Spleen (tissue), 11 donors: Measurements from ENCODE around the gene RAI14. TPM values are rescaled to one million over a fixed set of nuclear protein-coding genes. Genes with fewer than 3 reads are reported as not detected.
A peak's percentile ranks its signal among the peaks of the same experiment; 100 is the strongest.
"Not testable (repeated sequence)": the region's sequence is repeated elsewhere in the genome, so short reads cannot be mapped to it uniquely, and the experiment has no call there.

ENCODE experiments used
- DNase-seq: peaks from one replicate; pipeline ENCODE4 v3.0.0-alpha.2; 2020
- H3K27ac ChIP-seq, 8 donors: fragments of 200-600 bp; sonication (generic) in 7 of 8; 1 replicate in 4 of 8; 2 replicates in 4 of 8; pipeline versions ENCODE4 v1.5.0 to v1.8.0; 2016 to 2021; ENCODE audit warnings: inconsistent platforms in 4 of 8, mild to moderate bottlenecking in 4 of 8, moderate library complexity in 1 of 8
- H3K27me3 ChIP-seq, 7 donors: fragments of 200-600 bp; sonication (generic) in 6 of 7; replicated peaks in 1 of 7; 1 replicate in 4 of 7; 2 replicates in 3 of 7; pipeline versions ENCODE4 v1.5.0 to v1.8.0; 2016 to 2021; ENCODE audit warnings: inconsistent platforms in 3 of 7, mild to moderate bottlenecking in 1 of 7
- H3K36me3 ChIP-seq, 6 donors: fragments of 200-600 bp; sonication (generic) in 5 of 6; 1 replicate in 4 of 6; 2 replicates in 2 of 6; pipeline versions ENCODE4 v1.5.0 to v1.8.0; 2016 to 2021; ENCODE audit warnings: inconsistent platforms in 2 of 6
- H3K4me1 ChIP-seq, 6 donors: fragments of 200-600 bp; sonication (generic) in 5 of 6; 1 replicate in 3 of 6; 2 replicates in 3 of 6; pipeline versions ENCODE4 v1.5.0 to v1.8.0; 2016 to 2021; ENCODE audit warnings: inconsistent platforms in 3 of 6
- H3K4me3 ChIP-seq, 8 donors: fragments of 200-600 bp; sonication (generic) in 7 of 8; 1 replicate in 4 of 8; 2 replicates in 4 of 8; pipeline versions ENCODE4 v1.5.0 to v1.8.0; 2016 to 2021; ENCODE audit warnings: inconsistent platforms in 4 of 8, mild to moderate bottlenecking in 4 of 8, moderate library complexity in 2 of 8
- H3K9me3 ChIP-seq, 8 donors: fragments of 200-600 bp; sonication (generic) in 7 of 8; 1 replicate in 4 of 8; 2 replicates in 4 of 8; pipeline versions ENCODE4 v1.5.0 to v1.8.0; 2016 to 2021; ENCODE audit warnings: inconsistent platforms in 4 of 8
- CTCF ChIP-seq, 11 experiments: fragments of 200-600 bp in 7 of 11; fragments of 450-650 bp in 4 of 11; sonication (generic) in 4 of 11; IDR thresholded peaks in 8 of 11; conservative IDR thresholded peaks in 3 of 11; 1 replicate in 7 of 11; 2 replicates in 4 of 11; pipeline versions ENCODE4 v1.4.0 to v1.8.0; 2016 to 2021; ENCODE audit warnings: antibody characterized with exemption in 11 of 11, inconsistent platforms in 4 of 11, mild to moderate bottlenecking in 1 of 11
- POLR2A ChIP-seq, 3 donors: fragments of 450-650 bp; IDR thresholded peaks; one replicate each; pipeline ENCODE4 v1.5.1; 2017; ENCODE audit warnings: antibody characterized with exemption in 3 of 3, mild to moderate bottlenecking in 1 of 3
- POLR2AphosphoS5 ChIP-seq, 3 donors: sonication (generic); formaldehyde crosslinking; IDR thresholded peaks; one replicate each; pipeline ENCODE4 v1.5.1; 2017; ENCODE audit warnings: antibody characterized with exemption in 3 of 3
- WGBS, 5 donors: extraction: QIAGEN DNeasy Blood & Tissue Kit in 3 of 5; methylation state at CpG; one replicate each; pipeline versions ENCODE4 v1.1.5 to v1.1.7; 2013 to 2018; 5-methylcytosine and 5-hydroxymethylcytosine counted together
- intact Hi-C: fragments of 100-400 bp; cut with DNase I; formaldehyde crosslinking; loops from one replicate; pipeline ENCODE4 v1.15.0; 2023; ENCODE audit warnings: low total_unique reads
- polyA plus RNA-seq, 3 donors: library from polyadenylated mRNA; stranded (reverse); fragments of 200-250 nt; gene quantifications; one replicate each; pipeline ENCODE4 v1.2.1, GENCODE V29; 2013
- total RNA-seq, 7 donors: library from RNA; depleted of rRNA in 3 of 7; stranded (reverse); fragments of >200 nt in 3 of 7; fragmentation: NEBNext Ultra II Directional in 4 of 7; extraction: Animal tissue kit (Norgen Biotek cat#: 25700) in 4 of 7; gene quantifications; one replicate each; pipeline versions ENCODE4 v1.1.0 to v1.2.1, GENCODE V29; 2016 to 2021
- donor health status: healthy with polysubstance abuse.
- donor health status: DM: no; HTN: no; CAD: no; lungs with moderate emphysema.
- donor health status: DM: no; HTN: no; CAD: no.
- donor health status: Bipolar disorder and iron deficiency.
- donor health status: healthy.
- donor health status: DM: no; HTN: no; CAD: no.
- donor health status: DM: yes; HTN: yes; CAD: no.

The RAI14 gene
- total and polyA plus RNA-seq, 10 donors: 14.2 to 217 (median 116) TPM

DNA sequence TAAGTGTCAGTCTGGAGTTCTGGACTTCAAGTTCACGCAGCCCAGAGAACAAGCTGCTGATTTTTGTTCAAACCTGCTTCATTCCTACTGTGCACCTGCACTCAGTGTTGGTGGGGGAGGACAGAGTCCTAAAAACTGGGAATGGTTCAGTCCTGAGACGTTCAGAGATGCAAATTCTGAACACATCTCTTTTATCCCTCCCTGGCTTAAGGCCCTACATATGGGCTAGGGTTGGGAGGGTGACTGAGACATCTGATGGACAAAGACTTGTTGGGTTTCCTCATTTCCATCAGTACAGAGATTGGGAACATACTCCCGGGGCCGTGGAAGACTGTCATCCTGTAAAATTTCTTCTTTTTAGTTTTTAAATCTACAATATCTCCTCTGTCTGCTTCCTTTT, 99.8 kb downstream of the RAI14 start:
- Histone ChIP-seq H3K9me3 (no peaks in the 10 kb centered on the region), H3K36me3 (peaks cover 0 to 37% (median 0%) of the 10 kb centered on the region in 6 donors), H3K4me3 (no peak overlapping the region), H3K27ac (no peak overlapping the region), H3K4me1 (peaks cover 0 to 13% (median 0%) of the 10 kb centered on the region in 6 donors), H3K27me3 (no peaks in the 10 kb centered on the region)
- TF ChIP-seq POLR2A (IDR thresholded peaks at IDR 0.05) (no peak), CTCF (IDR thresholded peaks at IDR 0.05 in 8 of 11, conservative IDR thresholded peaks at IDR 0.05 in 3 of 11) (no peak), POLR2AphosphoS5 (IDR thresholded peaks at IDR 0.05) (no peak)
- WGBS, 5 donors: 73 to 92% (median 83%) methylated on average over 4 of the region's 4 CpGs
- no peak for DNase-seq
- intact Hi-C loops: no loop called here

GRCh38 chr5:34756781-34757624, 100.9 kb downstream of the RAI14 start:
- Histone ChIP-seq H3K27me3 (no peaks in the 10 kb centered on the region), H3K27ac (peak overlapping the region in 1 of 8 donors; percentile 4), H3K9me3 (no peaks in the 10 kb centered on the region), H3K4me1 (peaks cover 0 to 14% (median 3%) of the 10 kb centered on the region in 6 donors), H3K4me3 (no peak overlapping the region), H3K36me3 (peaks cover 0 to 42% (median 0%) of the 10 kb centered on the region in 6 donors)
- intact Hi-C loops: no loop called here
- DNase-seq: no peak
- no peak for TF ChIP-seq POLR2AphosphoS5 (IDR thresholded peaks at IDR 0.05)
- TF ChIP-seq CTCF (IDR thresholded peaks at IDR 0.05 in 8 of 11, conservative IDR thresholded peaks at IDR 0.05 in 3 of 11): no peak
- WGBS, 5 donors: 77 to 88% (median 83%) methylated on average over 20 of the region's 20 CpGs

DNA sequence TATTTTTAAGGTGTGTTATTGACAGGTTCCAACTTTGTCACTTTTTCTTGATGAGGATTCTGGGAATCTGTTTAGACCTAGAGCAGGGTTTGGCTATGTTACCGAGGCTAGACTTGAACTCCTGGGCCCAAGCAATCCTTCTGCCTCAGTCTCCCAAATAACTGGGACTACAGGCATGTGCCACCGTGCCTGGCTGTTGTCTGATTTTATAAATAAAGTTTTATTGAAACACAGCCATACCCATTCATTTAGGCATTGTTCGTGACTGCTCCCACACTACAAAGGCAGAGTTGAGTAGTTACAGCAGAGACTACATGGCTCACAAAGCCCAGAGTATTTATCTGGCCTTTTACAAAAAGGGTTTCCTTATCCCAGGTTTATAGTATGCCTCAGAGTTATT, 102.4 kb downstream of the RAI14 start:
- intact Hi-C loops: no loop called here
- Histone ChIP-seq H3K4me3 (no peak overlapping the region), H3K4me1 (peaks cover 4 to 23% (median 8%) of the 10 kb centered on the region in 6 donors), H3K9me3 (no peaks in the 10 kb centered on the region), H3K27ac (no peak overlapping the region), H3K27me3 (no peaks in the 10 kb centered on the region), H3K36me3 (peaks cover 0 to 42% (median 0%) of the 10 kb centered on the region in 6 donors)
- no peak for DNase-seq
- 81 to 98% (median 87%) methylated on average over 3 of the region's 3 CpGs for WGBS, 5 donors
- TF ChIP-seq POLR2AphosphoS5 (IDR thresholded peaks at IDR 0.05): no peak
- TF ChIP-seq CTCF (IDR thresholded peaks at IDR 0.05 in 8 of 11, conservative IDR thresholded peaks at IDR 0.05 in 3 of 11): no peak
- TF ChIP-seq POLR2A (IDR thresholded peaks at IDR 0.05): no peak

DNA sequence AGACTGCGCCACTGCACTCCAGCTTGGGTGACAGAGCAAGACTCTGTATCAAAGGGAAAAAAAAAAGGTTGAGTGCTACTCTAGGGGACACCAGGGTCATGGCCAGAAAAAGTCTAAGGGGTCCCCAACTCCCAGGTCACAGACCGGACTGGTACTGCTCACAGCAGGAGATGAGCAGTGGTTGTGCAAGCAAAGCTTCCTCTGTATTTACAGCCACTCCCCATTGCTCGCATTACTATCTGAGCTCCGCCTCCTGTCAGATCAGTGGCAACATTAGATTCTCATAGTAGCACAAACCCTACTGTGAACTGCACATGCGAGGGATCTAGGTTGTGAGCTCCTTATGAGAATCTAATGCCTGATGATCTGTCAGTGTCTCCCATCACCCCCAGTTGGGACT, 103.1 kb downstream of the RAI14 start:
- H3K4me3 ChIP-seq, H3K9me3 ChIP-seq, H3K27me3 ChIP-seq, H3K27ac ChIP-seq, DNase-seq, intact Hi-C loops: not testable (repeated sequence)
- 75 to 92% (median 82%) methylated on average over 5 of the region's 5 CpGs for WGBS, 5 donors
- Histone ChIP-seq H3K36me3 (peaks cover 0 to 42% (median 0%) of the 10 kb centered on the region in 6 donors), H3K4me1 (peaks cover 4 to 30% (median 10%) of the 10 kb centered on the region in 6 donors)
